Measurements from ENCODE around the gene CLNS1A. TPM values are rescaled to one million over a fixed set of nuclear protein-coding genes. Genes with fewer than 3 reads are reported as not detected.
A peak's percentile ranks its signal among the peaks of the same experiment; 100 is the strongest.

The CLNS1A gene
- polyA plus RNA-seq, 3 donors, result 53.1 to 140 (median 139) TPM

GRCh38 chr11:77660947-77661346, 23.4 kb upstream of the CLNS1A start:
- no peak overlapping the region for H3K4me2 ChIP-seq (replicated peaks; ENCODE audit: extremely low read depth, low read length, poor library complexity, severe bottlenecking)
- no CpG with 5 or more reads among the region's 1 CpG for WGBS (ENCODE audit: insufficient coverage)

GRCh38 chr11:77658213-77659013, 20.8 kb upstream of the CLNS1A start:
- Mint-ChIP-seq H3K9me3 (no peaks in the 10 kb centered on the region), H3K27ac (no peak overlapping the region), H3K36me3 (peaks cover 2 to 3% of the 10 kb centered on the region in 2 donors), H3K4me1 (peaks cover 9% of the 10 kb centered on the region), H3K27me3 (ENCODE audit: low read depth in 3 of 3) (peaks cover 1 to 3% (median 2%) of the 10 kb centered on the region in 3 donors), H3K4me3 (no peak overlapping the region)
- TF ChIP-seq CTCF (IDR thresholded peaks at IDR 0.05), result no peak
- H3K36me3 ChIP-seq (replicated peaks in 1 of 2; ENCODE audit: control insufficient read depth in 1 of 2, insufficient read depth in 2 of 2, low read length in 2 of 2), result peaks cover 0 to 4% of the 10 kb centered on the region in 2 donors
- no peak overlapping the region for H3K4me2 ChIP-seq (replicated peaks; ENCODE audit: extremely low read depth, low read length, poor library complexity, severe bottlenecking)
- H4K20me1 ChIP-seq (ENCODE audit: insufficient read depth, low read length), result no peaks in the 10 kb centered on the region
- intact Hi-C loops (cut with micrococcal nuclease), result no loop called here
- no peaks in the 10 kb centered on the region for H3K79me2 ChIP-seq (ENCODE audit: insufficient read depth, low read length)
- H3K27me3 ChIP-seq (ENCODE audit: control insufficient read depth in 2 of 2, insufficient read depth in 2 of 2, low read length in 2 of 2), result no peaks in the 10 kb centered on the region
- no peak overlapping the region for H3K27ac ChIP-seq (ENCODE audit: low read depth in 1 of 2, low read length in 2 of 2)
- no peak overlapping the region for H3K4me3 ChIP-seq (replicated peaks in 1 of 3; ENCODE audit: low read depth in 2 of 3, low read length in 3 of 3)
- no peaks in the 10 kb centered on the region for H3K9me3 ChIP-seq (replicated peaks in 1 of 2; ENCODE audit: control insufficient read depth in 1 of 2, insufficient read depth in 1 of 2, low read length in 2 of 2)
- 95% methylated on average over 3 of the region's 4 CpGs for WGBS (ENCODE audit: insufficient coverage)
- no peak overlapping the region for H2AFZ ChIP-seq (ENCODE audit: insufficient read depth, low read depth, low read length, poor library complexity, severe bottlenecking)
- H3K9ac ChIP-seq (ENCODE audit: insufficient read depth, low read length, poor library complexity, severe bottlenecking), result no peak overlapping the region
- no peak for DNase-seq
- H3K4me1 ChIP-seq (ENCODE audit: control insufficient read depth in 1 of 2, insufficient read depth in 2 of 2, low read length in 2 of 2), result peaks cover 8 to 11% of the 10 kb centered on the region in 2 donors

More at GRCh38 chr11:77660947-77661346, 23.4 kb upstream of the CLNS1A start:
- Histone ChIP-seq H3K4me3 (replicated peaks in 1 of 3; ENCODE audit: low read depth in 2 of 3, low read length in 3 of 3) (no peak overlapping the region), H4K20me1 (ENCODE audit: insufficient read depth, low read length) (no peaks in the 10 kb centered on the region), H2AFZ (ENCODE audit: insufficient read depth, low read depth, low read length, poor library complexity, severe bottlenecking) (no peak overlapping the region), H3K36me3 (replicated peaks in 1 of 2; ENCODE audit: control insufficient read depth in 1 of 2, insufficient read depth in 2 of 2, low read length in 2 of 2) (peaks cover 8 to 29% of the 10 kb centered on the region in 2 donors), H3K4me1 (ENCODE audit: control insufficient read depth in 1 of 2, insufficient read depth in 2 of 2, low read length in 2 of 2) (peaks cover 8 to 11% of the 10 kb centered on the region in 2 donors), H3K9ac (ENCODE audit: insufficient read depth, low read length, poor library complexity, severe bottlenecking) (no peak overlapping the region), H3K79me2 (ENCODE audit: insufficient read depth, low read length) (no peaks in the 10 kb centered on the region), H3K27ac (ENCODE audit: low read depth in 1 of 2, low read length in 2 of 2) (no peak overlapping the region), H3K27me3 (ENCODE audit: control insufficient read depth in 2 of 2, insufficient read depth in 2 of 2, low read length in 2 of 2) (no peaks in the 10 kb centered on the region), H3K9me3 (replicated peaks in 1 of 2; ENCODE audit: control insufficient read depth in 1 of 2, insufficient read depth in 1 of 2, low read length in 2 of 2) (no peaks in the 10 kb centered on the region)
- intact Hi-C loops (cut with micrococcal nuclease), result no loop called here
- no peak for TF ChIP-seq CTCF (IDR thresholded peaks at IDR 0.05)
- no peaks in the 10 kb centered on the region for H3K9me3 Mint-ChIP-seq
- H3K36me3 Mint-ChIP-seq, result peaks cover 18 to 19% of the 10 kb centered on the region in 2 donors
- no peak overlapping the region for H3K4me3 Mint-ChIP-seq
- H3K27ac Mint-ChIP-seq, result no peak overlapping the region
- H3K4me1 Mint-ChIP-seq, result peaks cover 9% of the 10 kb centered on the region
- peaks cover 0 to 3% (median 0%) of the 10 kb centered on the region in 3 donors for H3K27me3 Mint-ChIP-seq (ENCODE audit: low read depth in 3 of 3)
- DNase-seq, result peak in 1 of 3 donors; percentile 27

Measured in CD14-positive monocyte (primary cell).